GM21447 (cell line): ENCODE measurements around the gene BARHL1.
"Not testable (repeated sequence)": the region's sequence is repeated elsewhere in the genome, so short reads cannot be mapped to it uniquely, and the experiment has no call there.

Source experiments
- ATAC-seq: cut with Tn5 transposase; IDR thresholded peaks from one replicate; pipeline ENCODE4 v1.9.1; 2021; ENCODE audit not compliant: unreplicated experiment

The BARHL1 gene

GRCh38 chr9:132556235-132556634 lies 26.2 kb upstream of the BARHL1 start:
- ATAC-seq: no peak

GRCh38 chr9:132556714-132557113 lies 25.7 kb upstream of the BARHL1 start:
- no peak for ATAC-seq

GRCh38 chr9:132557159-132557558 lies 25.2 kb upstream of the BARHL1 start:
- ATAC-seq: no peak

GRCh38 chr9:132559711-132560110 lies 22.7 kb upstream of the BARHL1 start:
- no peak for ATAC-seq

GRCh38 chr9:132560616-132561202 lies 21.7 kb upstream of the BARHL1 start:
- ATAC-seq: no peak

- no peak for ATAC-seq
Observed at GRCh38 chr9:132562306-132562573, 20.2 kb upstream of the BARHL1 start.

- ATAC-seq: no peak
Observed at GRCh38 chr9:132564526-132564925, 17.9 kb upstream of the BARHL1 start.

GRCh38 chr9:132568787-132569186 lies 13.6 kb upstream of the BARHL1 start:
- ATAC-seq: not testable (repeated sequence)

GRCh38 chr9:132571806-132572600 lies 10.4 kb upstream of the BARHL1 start:
- ATAC-seq: no peak

GRCh38 chr9:132572921-132573320 lies 9.5 kb upstream of the BARHL1 start:
- ATAC-seq: no peak

- ATAC-seq: no peak
Observed at GRCh38 chr9:132575005-132575609, 7.3 kb upstream of the BARHL1 start.

- ATAC-seq: no peak
Observed at GRCh38 chr9:132575811-132576210, 6.6 kb upstream of the BARHL1 start.

GRCh38 chr9:132577119-132577518 lies 5.3 kb upstream of the BARHL1 start:
- no peak for ATAC-seq

- no peak for ATAC-seq
Observed at GRCh38 chr9:132578367-132578932, 4.0 kb upstream of the BARHL1 start.

GRCh38 chr9:132579427-132579798 lies 3.0 kb upstream of the BARHL1 start:
- no peak for ATAC-seq

GRCh38 chr9:132582786-132583583 lies 579 bp downstream of the BARHL1 start:
- ATAC-seq: no peak

GRCh38 chr9:132583584-132584304 lies 1.3 kb downstream of the BARHL1 start:
- no peak for ATAC-seq

- no peak for ATAC-seq
Observed at GRCh38 chr9:132584601-132585560, 2.5 kb downstream of the BARHL1 start.

GRCh38 chr9:132585954-132586829 lies 3.8 kb downstream of the BARHL1 start:
- ATAC-seq: no peak
